HEK293 (cell line): ENCODE data around the gene COPS3.

Experiments
- CTCF ChIA-PET: fragments of 350-600 bp; formaldehyde crosslinking; extraction: SDS; loops from one replicate; lab custom pipeline; 2021; ENCODE audit warnings: antibody characterized with exemption; lab: Yijun Ruan, JAX
- POLR2A ChIA-PET: fragments of 300-600 bp; formaldehyde crosslinking; extraction: SDS; loops from one replicate; lab custom pipeline; 2020; ENCODE audit warnings: antibody characterized with exemption, inconsistent platforms; lab: Yijun Ruan, JAX
- H3K27ac ChIP-seq: fragments of 200-500 bp; sonication (Bioruptor generic); 2 replicates; pipeline ENCODE4 v1.5.1; 2014; ENCODE audit warnings: low read depth, low read length, control low read depth, inconsistent platforms; ENCODE audit errors: extremely low read depth
- H3K36me3 ChIP-seq, 2 experiments: fragments of 200-500 bp in 1 of 2; sonication (Bioruptor generic) in 1 of 2; 1 replicate in 1 of 2; 2 replicates in 1 of 2; pipeline ENCODE4 v1.5.1; 2014 to 2017; ENCODE audit warnings: inconsistent platforms in 2 of 2, low read length in 2 of 2; ENCODE audit not compliant: control insufficient read depth in 2 of 2, insufficient read depth in 1 of 2
- H3K4me1 ChIP-seq: fragments of 200-500 bp; sonication (Bioruptor generic); 2 replicates; pipeline ENCODE4 v1.5.1; 2014; ENCODE audit warnings: mild to moderate bottlenecking, low read length, inconsistent platforms; ENCODE audit not compliant: control insufficient read depth, insufficient read depth
- H3K4me3 ChIP-seq: 2 replicates; pipeline ENCODE4 v1.5.1; 2011; ENCODE audit warnings: low read depth, mild to moderate bottlenecking, control low read depth, low read length, moderate library complexity
- H3K9me3 ChIP-seq: fragments of 200-500 bp; sonication (Bioruptor generic); 2 replicates; pipeline ENCODE4 v1.5.1; 2014; ENCODE audit warnings: low read depth, low read length, inconsistent platforms; ENCODE audit not compliant: control insufficient read depth, insufficient read depth
- KLF7 ChIP-seq: fragments of 450-650 bp; formaldehyde crosslinking; IDR thresholded peaks from 2 replicates; pipeline ENCODE4 v1.5.1; 2016; ENCODE audit warnings: missing biosample characterization, missing genetic modification characterization, borderline replicate concordance
- MYNN ChIP-seq: fragments of 450-650 bp; formaldehyde crosslinking; IDR thresholded peaks from 2 replicates; pipeline ENCODE4 v1.5.1; 2016; ENCODE audit warnings: missing biosample characterization, missing genetic modification characterization, borderline replicate concordance
- PRDM1 ChIP-seq: fragments of 450-650 bp; formaldehyde crosslinking; IDR thresholded peaks from 2 replicates; pipeline ENCODE4; 2016; ENCODE audit warnings: missing biosample characterization, missing genetic modification characterization
- SCRT1 ChIP-seq: fragments of 450-650 bp; formaldehyde crosslinking; IDR thresholded peaks from 2 replicates; pipeline ENCODE4 v1.5.1; 2016; ENCODE audit warnings: missing biosample characterization, missing genetic modification characterization, borderline replicate concordance
- SCRT2 ChIP-seq: fragments of 450-650 bp; formaldehyde crosslinking; IDR thresholded peaks from 2 replicates; pipeline ENCODE4 v1.5.1; 2016; ENCODE audit warnings: missing biosample characterization, missing genetic modification characterization
- TRIM28 ChIP-seq: IDR thresholded peaks from 2 replicates; pipeline ENCODE4 v1.6.1; 2011; ENCODE audit warnings: low read length, control low read depth, borderline replicate concordance
- YY2 ChIP-seq: fragments of 450-650 bp; formaldehyde crosslinking; IDR thresholded peaks from 2 replicates; pipeline ENCODE4 v1.5.1; 2016; ENCODE audit warnings: missing biosample characterization, missing genetic modification characterization
- ZBTB21 ChIP-seq: fragments of 450-650 bp; formaldehyde crosslinking; IDR thresholded peaks from 2 replicates; pipeline ENCODE4 v1.5.1; 2017; ENCODE audit warnings: missing biosample characterization, missing genetic modification characterization
- ZNF114 ChIP-seq: fragments of 450-650 bp; formaldehyde crosslinking; IDR thresholded peaks from 2 replicates; pipeline ENCODE4 v1.5.0; 2017; ENCODE audit warnings: missing biosample characterization, missing genetic modification characterization
- ZNF132 ChIP-seq: fragments of 450-650 bp; formaldehyde crosslinking; IDR thresholded peaks from 2 replicates; pipeline ENCODE4 v1.5.1; 2017; ENCODE audit warnings: missing biosample characterization, missing genetic modification characterization, borderline replicate concordance
- ZNF157 ChIP-seq: fragments of 450-650 bp; formaldehyde crosslinking; IDR thresholded peaks from 2 replicates; pipeline ENCODE4 v1.5.1; 2016; ENCODE audit warnings: missing biosample characterization, missing genetic modification characterization
- ZNF174 ChIP-seq: fragments of 450-650 bp; formaldehyde crosslinking; IDR thresholded peaks from 2 replicates; pipeline ENCODE4 v1.5.0; 2017; ENCODE audit warnings: missing biosample characterization, mild to moderate bottlenecking, missing genetic modification characterization
- ZNF239 ChIP-seq: fragments of 450-650 bp; formaldehyde crosslinking; IDR thresholded peaks from 2 replicates; pipeline ENCODE4 v1.5.1; 2016; ENCODE audit warnings: missing biosample characterization, missing genetic modification characterization
- ZNF311 ChIP-seq: fragments of 450-650 bp; formaldehyde crosslinking; IDR thresholded peaks from 2 replicates; pipeline ENCODE4 v1.5.1; 2017; ENCODE audit warnings: missing biosample characterization, missing genetic modification characterization, borderline replicate concordance
- ZNF426 ChIP-seq: fragments of 450-650 bp; formaldehyde crosslinking; IDR thresholded peaks from 2 replicates; pipeline ENCODE4 v1.5.1; 2017; ENCODE audit warnings: missing biosample characterization, missing genetic modification characterization, mild to moderate bottlenecking, inconsistent platforms, moderate library complexity
- ZNF473 ChIP-seq: fragments of 450-650 bp; formaldehyde crosslinking; IDR thresholded peaks from 2 replicates; pipeline ENCODE4 v1.5.1; 2017; ENCODE audit warnings: missing biosample characterization, missing genetic modification characterization
- ZNF510 ChIP-seq: fragments of 450-650 bp; formaldehyde crosslinking; IDR thresholded peaks from 2 replicates; pipeline ENCODE4 v1.5.1; 2018; ENCODE audit warnings: mild to moderate bottlenecking, missing genetic modification characterization, missing biosample characterization; ENCODE audit not compliant: insufficient replicate concordance
- ZNF664 ChIP-seq: fragments of 450-650 bp; formaldehyde crosslinking; IDR thresholded peaks from 2 replicates; pipeline ENCODE4 v1.5.1; 2016; ENCODE audit warnings: missing biosample characterization, missing genetic modification characterization
- ZNF677 ChIP-seq: fragments of 450-650 bp; IDR thresholded peaks from 2 replicates; pipeline ENCODE4 v1.5.0; 2018; ENCODE audit warnings: missing biosample characterization, mild to moderate bottlenecking, missing genetic modification characterization, moderate library complexity
- ZNF830 ChIP-seq: fragments of 450-650 bp; IDR thresholded peaks from 2 replicates; pipeline ENCODE4 v1.5.0; 2018; ENCODE audit warnings: missing biosample characterization, missing genetic modification characterization, low read depth, mild to moderate bottlenecking, moderate library complexity
- ZNF843 ChIP-seq: fragments of 450-650 bp; formaldehyde crosslinking; IDR thresholded peaks from 2 replicates; pipeline ENCODE4 v1.5.1; 2016; ENCODE audit warnings: missing biosample characterization, missing genetic modification characterization
- TF ChIP-seq, protein P1 (sequence below): fragments of 450-650 bp; formaldehyde crosslinking; optimal IDR thresholded peaks from 2 replicates; pipeline ENCODE3; 2016; ENCODE audit warnings: missing biosample characterization, mild to moderate bottlenecking, missing genetic modification characterization
- TF ChIP-seq, protein P2 (sequence below): fragments of 450-650 bp; formaldehyde crosslinking; IDR thresholded peaks from 2 replicates; pipeline ENCODE4 v1.5.1; 2017; ENCODE audit warnings: missing biosample characterization, missing genetic modification characterization
- TF ChIP-seq, protein P3 (sequence below): fragments of 450-650 bp; formaldehyde crosslinking; IDR thresholded peaks from 2 replicates; pipeline ENCODE4 v1.5.1; 2016; ENCODE audit warnings: missing biosample characterization, missing genetic modification characterization
- TF ChIP-seq, protein P4 (sequence below): sonication (generic); formaldehyde crosslinking; IDR thresholded peaks from 2 replicates; pipeline ENCODE4 v1.8.1; 2022; ENCODE audit warnings: mild to moderate bottlenecking, moderate library complexity, missing genetic modification reagents
- TF ChIP-seq, protein P5 (sequence below): fragments of 450-650 bp; formaldehyde crosslinking; IDR thresholded peaks from 2 replicates; pipeline ENCODE4 v1.5.1; 2016; ENCODE audit warnings: missing biosample characterization, missing genetic modification characterization

Gene COPS3

DNA sequence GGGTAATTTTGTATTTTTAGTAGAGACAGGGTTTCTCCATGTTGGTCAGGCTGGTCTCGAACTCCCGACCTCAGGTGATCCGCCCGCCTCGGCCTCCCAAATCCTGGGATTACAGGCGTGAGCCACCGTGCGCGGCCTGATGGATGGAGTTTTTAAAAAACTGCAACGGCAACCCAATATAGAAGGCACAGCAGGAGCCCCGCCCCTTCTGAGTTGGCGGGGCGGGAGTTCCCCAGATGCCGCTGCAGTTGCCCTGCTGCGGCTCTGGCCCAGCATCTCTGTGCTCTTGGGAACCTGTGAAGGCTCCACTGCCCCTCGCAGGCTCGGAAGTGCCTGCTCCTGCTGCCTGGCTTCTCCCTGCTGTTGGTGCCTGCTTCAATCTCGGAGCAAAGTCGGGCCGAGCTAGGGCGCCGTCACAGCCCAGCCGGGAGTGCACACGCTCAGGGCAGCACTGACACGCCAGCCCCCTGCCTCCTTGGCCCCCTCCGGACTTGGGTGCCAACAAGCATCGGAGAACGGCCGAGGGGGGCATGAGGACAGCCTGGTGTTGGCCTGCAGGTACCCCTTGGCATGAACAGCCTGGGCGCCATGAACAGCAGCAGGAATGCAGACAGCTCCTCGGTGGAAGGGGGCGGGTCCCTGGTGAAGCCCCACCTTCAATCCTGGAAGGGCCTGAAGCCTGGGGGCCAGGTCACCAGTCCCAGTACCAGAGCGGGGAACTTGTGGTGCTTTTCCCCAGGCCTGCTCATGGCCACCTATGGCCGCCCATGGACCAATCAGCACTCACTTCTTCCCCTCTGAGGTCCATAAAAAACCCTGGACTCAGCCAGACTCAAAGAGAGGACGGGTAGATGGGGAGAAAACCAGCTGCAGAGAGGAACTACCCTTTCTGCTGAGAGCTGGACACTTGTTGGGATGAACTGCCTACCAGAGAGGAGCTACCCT, 19.9 kb upstream of the COPS3 start:
- no peaks in the 10 kb centered on the region; the same call in 1 of the 2 replicates for H3K4me1 ChIP-seq
- no peaks in the 10 kb centered on the region for H3K9me3 ChIP-seq
- peak overlapping the region; percentile 53 for H3K4me3 ChIP-seq
- peak overlapping the region; percentile 87 for H3K27ac ChIP-seq
- POLR2A ChIA-PET = interaction anchor here (0.8 to 3.5 kb wide), 7 partner anchors 11 to 64 kb away, joined by 3 to 39 read pairs (median 3); partner anchors contain the start of genes COPS3 and FLCN
- CTCF ChIA-PET = interaction anchor here (0.7 to 1.8 kb wide), 3 partner anchors 11 to 53 kb away, joined by 4 to 5 read pairs (median 5); no protein-coding TSS in a partner anchor
- no peaks in the 10 kb centered on the region for H3K36me3 ChIP-seq
- TF ChIP-seq, protein P1, sequence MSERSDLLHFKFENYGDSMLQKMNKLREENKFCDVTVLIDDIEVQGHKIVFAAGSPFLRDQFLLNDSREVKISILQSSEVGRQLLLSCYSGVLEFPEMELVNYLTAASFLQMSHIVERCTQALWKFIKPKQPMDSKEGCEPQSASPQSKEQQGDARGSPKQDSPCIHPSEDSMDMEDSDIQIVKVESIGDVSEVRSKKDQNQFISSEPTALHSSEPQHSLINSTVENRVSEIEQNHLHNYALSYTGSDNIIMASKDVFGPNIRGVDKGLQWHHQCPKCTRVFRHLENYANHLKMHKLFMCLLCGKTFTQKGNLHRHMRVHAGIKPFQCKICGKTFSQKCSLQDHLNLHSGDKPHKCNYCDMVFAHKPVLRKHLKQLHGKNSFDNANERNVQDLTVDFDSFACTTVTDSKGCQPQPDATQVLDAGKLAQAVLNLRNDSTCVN = peak; percentile 49
- TF ChIP-seq, protein P2, sequence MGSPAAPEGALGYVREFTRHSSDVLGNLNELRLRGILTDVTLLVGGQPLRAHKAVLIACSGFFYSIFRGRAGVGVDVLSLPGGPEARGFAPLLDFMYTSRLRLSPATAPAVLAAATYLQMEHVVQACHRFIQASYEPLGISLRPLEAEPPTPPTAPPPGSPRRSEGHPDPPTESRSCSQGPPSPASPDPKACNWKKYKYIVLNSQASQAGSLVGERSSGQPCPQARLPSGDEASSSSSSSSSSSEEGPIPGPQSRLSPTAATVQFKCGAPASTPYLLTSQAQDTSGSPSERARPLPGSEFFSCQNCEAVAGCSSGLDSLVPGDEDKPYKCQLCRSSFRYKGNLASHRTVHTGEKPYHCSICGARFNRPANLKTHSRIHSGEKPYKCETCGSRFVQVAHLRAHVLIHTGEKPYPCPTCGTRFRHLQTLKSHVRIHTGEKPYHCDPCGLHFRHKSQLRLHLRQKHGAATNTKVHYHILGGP = no peak
- TF ChIP-seq ZNF311 (tag by site-specific recombination) (no peak), ZNF114 (no peak), SCRT2 (peak; percentile 89), ZNF157 (tag by site-specific recombination) (no peak), MYNN (tag by site-specific recombination) (no peak), TRIM28 (no peak), ZNF426 (tag by site-specific recombination) (no peak), PRDM1 (no peak), ZNF510 (no peak), ZNF830 (tag by site-specific recombination) (no peak), ZNF132 (tag by site-specific recombination) (no peak), ZNF239 (tag by site-specific recombination) (no peak), ZNF174 (tag by site-specific recombination) (no peak), SCRT1 (tag by site-specific recombination) (peak; percentile 71; the same call in 1 of the 2 replicates), ZNF473 (tag by site-specific recombination) (no peak), ZNF843 (no peak), ZBTB21 (tag by site-specific recombination) (no peak; the same call in 1 of the 2 replicates), KLF7 (tag by site-specific recombination) (no peak; the same call in 1 of the 2 replicates), ZNF677 (no peak), ZNF664 (no peak), YY2 (tag by site-specific recombination) (peak; percentile 56)
- TF ChIP-seq, protein P3, sequence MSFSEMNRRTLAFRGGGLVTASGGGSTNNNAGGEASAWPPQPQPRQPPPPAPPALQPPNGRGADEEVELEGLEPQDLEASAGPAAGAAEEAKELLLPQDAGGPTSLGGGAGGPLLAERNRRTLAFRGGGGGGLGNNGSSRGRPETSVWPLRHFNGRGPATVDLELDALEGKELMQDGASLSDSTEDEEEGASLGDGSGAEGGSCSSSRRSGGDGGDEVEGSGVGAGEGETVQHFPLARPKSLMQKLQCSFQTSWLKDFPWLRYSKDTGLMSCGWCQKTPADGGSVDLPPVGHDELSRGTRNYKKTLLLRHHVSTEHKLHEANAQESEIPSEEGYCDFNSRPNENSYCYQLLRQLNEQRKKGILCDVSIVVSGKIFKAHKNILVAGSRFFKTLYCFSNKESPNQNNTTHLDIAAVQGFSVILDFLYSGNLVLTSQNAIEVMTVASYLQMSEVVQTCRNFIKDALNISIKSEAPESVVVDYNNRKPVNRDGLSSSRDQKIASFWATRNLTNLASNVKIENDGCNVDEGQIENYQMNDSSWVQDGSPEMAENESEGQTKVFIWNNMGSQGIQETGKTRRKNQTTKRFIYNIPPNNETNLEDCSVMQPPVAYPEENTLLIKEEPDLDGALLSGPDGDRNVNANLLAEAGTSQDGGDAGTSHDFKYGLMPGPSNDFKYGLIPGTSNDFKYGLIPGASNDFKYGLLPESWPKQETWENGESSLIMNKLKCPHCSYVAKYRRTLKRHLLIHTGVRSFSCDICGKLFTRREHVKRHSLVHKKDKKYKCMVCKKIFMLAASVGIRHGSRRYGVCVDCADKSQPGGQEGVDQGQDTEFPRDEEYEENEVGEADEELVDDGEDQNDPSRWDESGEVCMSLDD (tag by site-specific recombination) = peak; percentile 63; the same call in 1 of the 2 replicates
- TF ChIP-seq, protein P4, sequence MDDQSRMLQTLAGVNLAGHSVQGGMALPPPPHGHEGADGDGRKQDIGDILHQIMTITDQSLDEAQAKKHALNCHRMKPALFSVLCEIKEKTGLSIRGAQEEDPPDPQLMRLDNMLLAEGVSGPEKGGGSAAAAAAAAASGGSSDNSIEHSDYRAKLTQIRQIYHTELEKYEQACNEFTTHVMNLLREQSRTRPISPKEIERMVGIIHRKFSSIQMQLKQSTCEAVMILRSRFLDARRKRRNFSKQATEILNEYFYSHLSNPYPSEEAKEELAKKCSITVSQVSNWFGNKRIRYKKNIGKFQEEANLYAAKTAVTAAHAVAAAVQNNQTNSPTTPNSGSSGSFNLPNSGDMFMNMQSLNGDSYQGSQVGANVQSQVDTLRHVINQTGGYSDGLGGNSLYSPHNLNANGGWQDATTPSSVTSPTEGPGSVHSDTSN = peak; percentile 71
- TF ChIP-seq, protein P5, sequence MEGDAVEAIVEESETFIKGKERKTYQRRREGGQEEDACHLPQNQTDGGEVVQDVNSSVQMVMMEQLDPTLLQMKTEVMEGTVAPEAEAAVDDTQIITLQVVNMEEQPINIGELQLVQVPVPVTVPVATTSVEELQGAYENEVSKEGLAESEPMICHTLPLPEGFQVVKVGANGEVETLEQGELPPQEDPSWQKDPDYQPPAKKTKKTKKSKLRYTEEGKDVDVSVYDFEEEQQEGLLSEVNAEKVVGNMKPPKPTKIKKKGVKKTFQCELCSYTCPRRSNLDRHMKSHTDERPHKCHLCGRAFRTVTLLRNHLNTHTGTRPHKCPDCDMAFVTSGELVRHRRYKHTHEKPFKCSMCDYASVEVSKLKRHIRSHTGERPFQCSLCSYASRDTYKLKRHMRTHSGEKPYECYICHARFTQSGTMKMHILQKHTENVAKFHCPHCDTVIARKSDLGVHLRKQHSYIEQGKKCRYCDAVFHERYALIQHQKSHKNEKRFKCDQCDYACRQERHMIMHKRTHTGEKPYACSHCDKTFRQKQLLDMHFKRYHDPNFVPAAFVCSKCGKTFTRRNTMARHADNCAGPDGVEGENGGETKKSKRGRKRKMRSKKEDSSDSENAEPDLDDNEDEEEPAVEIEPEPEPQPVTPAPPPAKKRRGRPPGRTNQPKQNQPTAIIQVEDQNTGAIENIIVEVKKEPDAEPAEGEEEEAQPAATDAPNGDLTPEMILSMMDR = peak; percentile 32; the same call in 1 of the 2 replicates
